DOHH2 (cell line): Measurements from ENCODE around the gene TRPM4.
"Not testable (repeated sequence)": the region's sequence is repeated elsewhere in the genome, so short reads cannot be mapped to it uniquely, and the experiment has no call there.

Experiments
- EZH2phosphoT487 ChIP-seq: fragments of 200-600 bp; sonication (generic); IDR thresholded peaks from 2 replicates; pipeline ENCODE4 v1.6.1; 2017; ENCODE audit warnings: borderline replicate concordance, mild to moderate bottlenecking, antibody characterized with exemption, low read length, moderate library complexity, mixed read lengths
- TF ChIP-seq, protein P1 (sequence below): fragments of 200-600 bp; sonication (generic); IDR thresholded peaks from one replicate; pipeline ENCODE4 v1.5.1; 2014; ENCODE audit warnings: antibody characterized with exemption, mild to moderate bottlenecking, low read depth, low read length; ENCODE audit not compliant: poor library complexity, severe bottlenecking

DNA sequence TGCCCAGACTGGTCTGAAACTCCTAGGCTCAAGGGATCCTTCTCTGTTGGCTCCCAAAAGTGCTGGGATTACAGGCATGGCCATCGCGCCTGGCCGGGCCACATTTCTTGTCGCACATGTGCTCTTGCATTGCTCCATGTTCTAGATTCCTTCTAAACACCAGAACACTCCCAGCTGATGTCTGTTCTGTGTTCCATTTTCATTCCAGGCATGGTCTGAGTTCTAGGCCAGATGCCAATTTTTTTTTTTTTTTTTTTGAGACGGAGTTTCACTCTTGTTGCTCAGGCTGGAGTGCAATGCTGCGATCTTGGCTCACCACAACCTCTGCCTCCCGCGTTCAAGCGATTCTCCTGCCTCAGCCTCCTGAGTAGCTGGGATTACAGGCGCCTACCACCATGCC, 35.8 kb upstream of the TRPM4 start:
- TF ChIP-seq, protein P1, sequence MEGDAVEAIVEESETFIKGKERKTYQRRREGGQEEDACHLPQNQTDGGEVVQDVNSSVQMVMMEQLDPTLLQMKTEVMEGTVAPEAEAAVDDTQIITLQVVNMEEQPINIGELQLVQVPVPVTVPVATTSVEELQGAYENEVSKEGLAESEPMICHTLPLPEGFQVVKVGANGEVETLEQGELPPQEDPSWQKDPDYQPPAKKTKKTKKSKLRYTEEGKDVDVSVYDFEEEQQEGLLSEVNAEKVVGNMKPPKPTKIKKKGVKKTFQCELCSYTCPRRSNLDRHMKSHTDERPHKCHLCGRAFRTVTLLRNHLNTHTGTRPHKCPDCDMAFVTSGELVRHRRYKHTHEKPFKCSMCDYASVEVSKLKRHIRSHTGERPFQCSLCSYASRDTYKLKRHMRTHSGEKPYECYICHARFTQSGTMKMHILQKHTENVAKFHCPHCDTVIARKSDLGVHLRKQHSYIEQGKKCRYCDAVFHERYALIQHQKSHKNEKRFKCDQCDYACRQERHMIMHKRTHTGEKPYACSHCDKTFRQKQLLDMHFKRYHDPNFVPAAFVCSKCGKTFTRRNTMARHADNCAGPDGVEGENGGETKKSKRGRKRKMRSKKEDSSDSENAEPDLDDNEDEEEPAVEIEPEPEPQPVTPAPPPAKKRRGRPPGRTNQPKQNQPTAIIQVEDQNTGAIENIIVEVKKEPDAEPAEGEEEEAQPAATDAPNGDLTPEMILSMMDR: not testable (repeated sequence)
- TF ChIP-seq EZH2phosphoT487: not testable (repeated sequence)
